ENCODE results near the gene CTNND2.

- no peak for TF ChIP-seq YY1 (IDR thresholded peaks at IDR 0.05; ENCODE audit: insufficient read depth, insufficient read length)
- no peak for TF ChIP-seq ZNF274 (IDR thresholded peaks at IDR 0.05; ENCODE audit: low read depth, low read length)
- no peak for TF ChIP-seq SUZ12 (IDR thresholded peaks at IDR 0.05; ENCODE audit: extremely low read depth, insufficient read depth, insufficient read length)
These were observed 389.4 kb downstream of the CTNND2 start for GRCh38 chr5:11514705-11515432.
